Upper lobe of left lung (tissue), 4 donors: ENCODE results near the gene GTF2H1.

Experiments used
- EP300 ChIP-seq, 4 donors: sonication (generic); formaldehyde crosslinking; IDR thresholded peaks; one replicate each; pipeline ENCODE4 v1.5.1; 2017; ENCODE audit warnings: antibody characterized with exemption in 4 of 4, control low read depth in 2 of 4
- TF ChIP-seq, protein P1 (sequence below), 6 experiments: fragments of 450-650 bp in 4 of 6; fragments of 200-600 bp in 2 of 6; sonication (generic) in 2 of 6; IDR thresholded peaks; one replicate each; pipeline ENCODE4 v1.5.1; 2016 to 2019; ENCODE audit warnings: antibody characterized with exemption in 6 of 6

DNA sequence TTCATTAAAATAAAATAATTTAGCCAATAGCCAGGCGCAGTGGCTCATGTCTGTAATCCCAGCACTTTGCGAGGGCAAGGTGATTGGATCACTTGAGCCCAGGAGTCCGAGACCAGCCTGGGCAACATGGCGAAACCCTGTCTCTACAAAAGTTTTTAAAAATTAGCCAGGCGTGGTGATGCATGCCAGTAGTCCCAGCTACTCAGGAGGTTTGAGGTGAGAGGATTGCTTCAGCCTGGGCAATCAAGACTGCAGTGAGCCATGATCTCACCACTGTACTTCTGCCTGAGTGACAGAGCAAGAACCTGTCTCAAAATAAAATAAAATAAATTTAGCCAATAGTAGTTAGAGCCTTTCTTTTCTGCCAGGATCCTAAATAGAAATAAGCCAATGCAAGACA lies 12.7 kb upstream of the GTF2H1 start:
- TF ChIP-seq, protein P1, sequence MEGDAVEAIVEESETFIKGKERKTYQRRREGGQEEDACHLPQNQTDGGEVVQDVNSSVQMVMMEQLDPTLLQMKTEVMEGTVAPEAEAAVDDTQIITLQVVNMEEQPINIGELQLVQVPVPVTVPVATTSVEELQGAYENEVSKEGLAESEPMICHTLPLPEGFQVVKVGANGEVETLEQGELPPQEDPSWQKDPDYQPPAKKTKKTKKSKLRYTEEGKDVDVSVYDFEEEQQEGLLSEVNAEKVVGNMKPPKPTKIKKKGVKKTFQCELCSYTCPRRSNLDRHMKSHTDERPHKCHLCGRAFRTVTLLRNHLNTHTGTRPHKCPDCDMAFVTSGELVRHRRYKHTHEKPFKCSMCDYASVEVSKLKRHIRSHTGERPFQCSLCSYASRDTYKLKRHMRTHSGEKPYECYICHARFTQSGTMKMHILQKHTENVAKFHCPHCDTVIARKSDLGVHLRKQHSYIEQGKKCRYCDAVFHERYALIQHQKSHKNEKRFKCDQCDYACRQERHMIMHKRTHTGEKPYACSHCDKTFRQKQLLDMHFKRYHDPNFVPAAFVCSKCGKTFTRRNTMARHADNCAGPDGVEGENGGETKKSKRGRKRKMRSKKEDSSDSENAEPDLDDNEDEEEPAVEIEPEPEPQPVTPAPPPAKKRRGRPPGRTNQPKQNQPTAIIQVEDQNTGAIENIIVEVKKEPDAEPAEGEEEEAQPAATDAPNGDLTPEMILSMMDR (IDR thresholded peaks at IDR 0.05): no peak
- no peak for TF ChIP-seq EP300 (IDR thresholded peaks at IDR 0.05)
